ENCODE measurements around the gene KLRB1.
"Not testable (repeated sequence)": the region's sequence is repeated elsewhere in the genome, so short reads cannot be mapped to it uniquely, and the experiment has no call there.

Gene KLRB1

DNA sequence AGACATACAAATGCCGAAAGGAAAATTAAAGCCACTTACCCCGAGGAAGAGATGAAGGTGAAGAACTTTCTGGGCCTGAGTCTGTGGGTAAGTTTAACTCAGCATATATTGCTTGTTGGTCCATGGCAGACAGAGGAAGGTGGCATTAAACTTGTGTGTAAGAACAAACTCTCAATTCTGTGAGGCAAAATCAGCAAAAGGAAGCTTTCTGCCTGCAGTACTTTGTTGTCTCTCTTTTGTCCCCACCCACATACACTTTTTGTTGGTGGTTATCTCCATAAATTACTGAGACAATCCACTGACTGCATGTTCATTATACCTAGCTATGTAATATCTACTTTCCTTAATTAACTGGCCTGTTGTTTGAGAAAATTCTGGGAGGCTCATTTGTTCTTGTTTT is at the start of gene KLRB1:
TSS of gene KLRB1 (minus strand) at position 201 of the 400 bp plus-strand sequence. CDS start at position 124, 77 bp downstream.
- no peak within 1 kb of the TSS for H3K4me3 Mint-ChIP-seq
- H3K27me3 Mint-ChIP-seq = peaks cover 4% of the 10 kb centered on the region
- H3K9me3 Mint-ChIP-seq = peaks cover 27% of the 10 kb centered on the region
- CTCF ChIA-PET = no interaction called here
- H3K4me1 Mint-ChIP-seq = peaks cover 32% of the 10 kb centered on the region
- H3K27ac Mint-ChIP-seq = no peak within 1 kb of the TSS
- no peak for DNase-seq
- H3K36me3 Mint-ChIP-seq = peaks cover 36% of the 10 kb centered on the region

DNA sequence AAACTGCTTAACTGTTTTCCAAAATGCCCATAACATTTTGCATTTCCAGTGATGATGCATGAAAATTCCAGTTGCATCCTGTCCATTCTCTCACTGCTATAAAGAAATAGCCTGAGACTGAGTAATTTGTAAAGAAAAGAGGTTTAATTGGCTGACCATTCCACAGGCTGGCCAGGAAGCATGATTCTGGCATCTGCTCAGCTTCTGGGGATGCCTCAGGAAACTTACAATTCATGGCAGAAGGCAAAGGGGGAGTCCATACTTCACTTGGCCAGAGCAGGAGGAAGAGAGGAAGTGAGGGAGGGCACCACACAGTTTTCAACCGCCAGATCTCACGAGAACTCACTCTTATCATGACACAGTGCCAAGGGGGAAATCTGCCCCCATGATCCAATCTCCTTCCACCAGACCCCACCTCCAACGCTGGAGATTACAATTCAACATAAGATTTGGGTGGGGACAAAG is 43.6 kb upstream of the KLRB1 start:
- H3K27ac Mint-ChIP-seq = peak overlapping the region; percentile 96
- H3K36me3 Mint-ChIP-seq = peaks cover 63% of the 10 kb centered on the region
- peaks cover 3% of the 10 kb centered on the region for H3K9me3 Mint-ChIP-seq
- DNase-seq = peak; percentile 81
- peaks cover 63% of the 10 kb centered on the region for H3K4me1 Mint-ChIP-seq
- CTCF ChIA-PET = interaction anchor here (0.9 to 1.3 kb wide), 3 partner anchors 56 to 107 kb away, joined by 3 to 5 read pairs (median 4); no protein-coding TSS in a partner anchor
- H3K4me3 Mint-ChIP-seq = peak overlapping the region; percentile 93
- peaks cover 10% of the 10 kb centered on the region for H3K27me3 Mint-ChIP-seq

DNA sequence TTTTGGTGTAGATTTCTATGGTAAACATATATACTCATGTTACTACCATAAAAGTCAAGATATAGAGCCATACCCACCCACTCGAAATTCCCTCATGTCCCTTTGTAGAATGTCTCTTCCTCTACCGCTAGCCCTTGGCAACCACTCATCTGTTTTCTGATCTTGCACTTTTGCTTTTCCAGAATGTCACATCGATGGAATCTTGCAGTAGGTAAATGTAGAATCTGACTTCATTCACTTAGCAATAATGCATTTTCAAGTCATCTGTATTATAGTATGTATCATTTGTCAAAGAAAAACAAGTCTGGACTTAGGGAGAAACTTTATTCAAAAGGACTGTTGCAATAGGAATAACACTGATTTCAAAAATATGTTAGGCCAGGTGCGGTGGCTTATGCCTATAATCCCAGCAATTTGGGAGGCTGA is 42.4 kb upstream of the KLRB1 start:
- CTCF ChIA-PET = interaction anchor here (1.0 to 1.3 kb wide), 3 partner anchors 100 to 216 kb away, joined by 3 to 5 read pairs (median 3); no protein-coding TSS in a partner anchor
- no peak for DNase-seq
- Mint-ChIP-seq H3K36me3 (peaks cover 58% of the 10 kb centered on the region), H3K4me1 (peaks cover 61% of the 10 kb centered on the region), H3K9me3 (peaks cover 5% of the 10 kb centered on the region), H3K4me3 (peak overlapping the region; percentile 93), H3K27ac (peak overlapping the region; percentile 96), H3K27me3 (peaks cover 10% of the 10 kb centered on the region)

DNA sequence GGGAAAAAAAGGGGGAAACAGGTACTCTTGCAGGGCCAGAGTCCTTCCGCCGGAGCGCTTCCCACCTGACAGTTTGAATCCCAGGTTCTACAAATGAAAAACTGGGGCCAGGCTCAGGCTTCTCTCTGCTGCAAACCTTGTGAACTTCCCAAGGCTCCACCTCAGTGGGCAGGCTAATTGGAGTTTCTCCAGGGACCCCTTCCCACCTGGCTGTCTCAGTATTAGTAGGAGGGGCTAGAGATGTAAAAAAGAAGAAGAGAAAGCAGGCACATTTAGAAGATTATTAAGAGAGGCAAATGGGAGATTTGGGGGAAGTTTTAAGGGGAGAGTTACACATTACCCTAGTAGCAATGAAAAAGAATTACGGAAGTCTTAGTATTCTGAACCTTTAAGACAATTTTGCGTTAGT is 41.8 kb upstream of the KLRB1 start:
- peaks cover 11% of the 10 kb centered on the region for H3K9me3 Mint-ChIP-seq
- H3K36me3 Mint-ChIP-seq = peaks cover 57% of the 10 kb centered on the region
- H3K4me1 Mint-ChIP-seq = peaks cover 61% of the 10 kb centered on the region
- H3K27ac Mint-ChIP-seq = peak overlapping the region; percentile 96
- H3K27me3 Mint-ChIP-seq = peaks cover 10% of the 10 kb centered on the region
- peak; percentile 51 for DNase-seq
- peak overlapping the region; percentile 93 for H3K4me3 Mint-ChIP-seq
- CTCF ChIA-PET = interaction anchor here (1.0 kb wide), 1 partner anchor 217 kb away, joined by 3 read pairs; no protein-coding TSS in a partner anchor

DNA sequence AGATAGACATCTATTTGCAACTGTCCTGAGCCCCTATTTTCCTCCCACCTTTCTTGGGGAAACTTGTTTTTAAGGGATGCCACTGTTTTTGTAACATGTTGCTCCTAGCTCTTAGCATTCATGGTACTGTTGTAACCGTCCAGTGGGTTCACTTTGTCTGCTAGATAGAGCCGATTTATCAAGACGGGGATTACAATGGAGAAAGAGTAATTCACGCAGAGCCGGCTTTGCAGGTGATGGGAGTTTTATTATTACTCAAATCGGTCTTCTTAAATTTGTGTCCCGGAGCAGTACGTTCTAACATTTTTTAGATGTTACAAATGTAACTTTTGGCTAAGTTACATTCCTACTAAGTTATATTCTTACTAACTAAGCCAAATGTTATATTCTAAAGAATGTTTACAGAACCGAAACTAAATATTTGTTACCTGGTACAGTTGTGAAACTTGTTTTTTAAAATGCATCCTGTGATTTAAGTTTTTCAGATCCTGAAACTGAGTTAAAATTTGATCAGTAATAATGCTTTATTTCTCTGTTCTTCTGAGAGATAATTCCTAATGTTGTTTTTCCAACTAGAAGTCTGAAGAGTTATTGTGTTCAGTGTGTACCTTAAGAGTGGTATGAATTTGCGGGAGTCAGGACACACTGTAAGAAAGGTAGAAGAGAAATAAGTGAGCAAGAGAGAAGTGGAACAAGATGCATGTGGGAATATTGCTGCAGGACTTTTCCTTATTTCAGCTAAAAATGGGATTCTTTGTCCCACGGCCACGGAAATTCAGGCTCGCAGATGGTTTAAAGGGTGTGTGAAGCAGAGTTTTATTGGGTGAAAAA is 41.2 kb upstream of the KLRB1 start:
- DNase-seq = no peak
- H3K4me3 Mint-ChIP-seq = peak overlapping the region; percentile 93
- H3K9me3 Mint-ChIP-seq = peaks cover 13% of the 10 kb centered on the region
- CTCF ChIA-PET = interaction anchor here (1.4 to 3.6 kb wide), 4 partner anchors 21 to 94 kb away, joined by 5 to 12 read pairs (median 9); partner anchors contain the start of gene CLEC2D
- peak overlapping the region; percentile 96 for H3K27ac Mint-ChIP-seq
- H3K36me3 Mint-ChIP-seq = peaks cover 54% of the 10 kb centered on the region
- peaks cover 61% of the 10 kb centered on the region for H3K4me1 Mint-ChIP-seq
- peaks cover 10% of the 10 kb centered on the region for H3K27me3 Mint-ChIP-seq

DNA sequence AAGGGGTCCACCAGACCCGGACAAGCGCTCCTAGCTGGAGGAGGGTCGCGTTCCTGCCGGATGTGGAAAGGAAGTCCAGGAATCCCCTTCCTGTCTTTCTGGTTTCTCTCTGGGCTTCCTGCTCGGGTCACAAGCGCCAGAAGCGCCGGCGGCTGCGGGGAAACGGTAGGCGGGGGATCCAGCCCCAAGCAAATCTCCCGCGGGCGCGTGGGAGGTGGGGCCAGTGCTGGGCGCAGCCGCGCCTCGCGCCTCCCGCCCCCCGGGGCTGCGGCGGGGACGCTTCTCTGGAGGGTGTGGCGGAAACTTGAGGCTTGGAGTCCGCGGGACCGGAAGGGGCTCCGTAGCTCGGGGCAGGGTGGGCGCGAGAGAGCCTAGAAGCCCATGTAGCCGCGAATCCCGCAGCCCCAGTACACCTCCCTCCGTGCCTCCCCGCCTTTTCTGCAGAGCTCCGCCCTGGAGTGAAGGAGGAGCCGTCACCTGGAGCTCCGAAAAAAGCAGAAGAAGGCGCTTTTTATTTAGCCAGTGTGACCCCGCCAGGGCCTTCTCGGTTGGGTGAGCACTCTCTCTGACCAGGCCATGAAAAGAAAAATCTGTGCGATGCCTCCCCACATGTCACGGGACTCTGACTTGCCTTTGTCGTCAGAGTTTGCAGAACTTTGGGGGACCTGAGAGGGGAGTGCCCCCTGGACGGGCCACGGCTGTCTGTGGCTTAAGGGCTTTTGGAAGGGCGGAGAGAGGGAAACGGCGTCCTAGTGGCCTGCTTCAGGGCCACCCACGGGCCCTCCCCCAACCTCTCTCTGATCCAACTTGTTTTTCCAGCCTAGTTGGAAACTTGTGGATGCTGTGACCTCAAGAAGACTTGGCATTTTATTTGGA is 40.3 kb upstream of the KLRB1 start:
- Mint-ChIP-seq H3K4me3 (peak overlapping the region; percentile 93), H3K27ac (peak overlapping the region; percentile 96), H3K36me3 (peaks cover 53% of the 10 kb centered on the region), H3K27me3 (peaks cover 10% of the 10 kb centered on the region), H3K9me3 (peaks cover 14% of the 10 kb centered on the region), H3K4me1 (peaks cover 61% of the 10 kb centered on the region)
- CTCF ChIA-PET = interaction anchor here (0.7 to 3.6 kb wide), 8 partner anchors 8 to 95 kb away, joined by 3 to 12 read pairs (median 5); partner anchors contain the start of gene CLEC2D
- peak; percentile 97 for DNase-seq

DNA sequence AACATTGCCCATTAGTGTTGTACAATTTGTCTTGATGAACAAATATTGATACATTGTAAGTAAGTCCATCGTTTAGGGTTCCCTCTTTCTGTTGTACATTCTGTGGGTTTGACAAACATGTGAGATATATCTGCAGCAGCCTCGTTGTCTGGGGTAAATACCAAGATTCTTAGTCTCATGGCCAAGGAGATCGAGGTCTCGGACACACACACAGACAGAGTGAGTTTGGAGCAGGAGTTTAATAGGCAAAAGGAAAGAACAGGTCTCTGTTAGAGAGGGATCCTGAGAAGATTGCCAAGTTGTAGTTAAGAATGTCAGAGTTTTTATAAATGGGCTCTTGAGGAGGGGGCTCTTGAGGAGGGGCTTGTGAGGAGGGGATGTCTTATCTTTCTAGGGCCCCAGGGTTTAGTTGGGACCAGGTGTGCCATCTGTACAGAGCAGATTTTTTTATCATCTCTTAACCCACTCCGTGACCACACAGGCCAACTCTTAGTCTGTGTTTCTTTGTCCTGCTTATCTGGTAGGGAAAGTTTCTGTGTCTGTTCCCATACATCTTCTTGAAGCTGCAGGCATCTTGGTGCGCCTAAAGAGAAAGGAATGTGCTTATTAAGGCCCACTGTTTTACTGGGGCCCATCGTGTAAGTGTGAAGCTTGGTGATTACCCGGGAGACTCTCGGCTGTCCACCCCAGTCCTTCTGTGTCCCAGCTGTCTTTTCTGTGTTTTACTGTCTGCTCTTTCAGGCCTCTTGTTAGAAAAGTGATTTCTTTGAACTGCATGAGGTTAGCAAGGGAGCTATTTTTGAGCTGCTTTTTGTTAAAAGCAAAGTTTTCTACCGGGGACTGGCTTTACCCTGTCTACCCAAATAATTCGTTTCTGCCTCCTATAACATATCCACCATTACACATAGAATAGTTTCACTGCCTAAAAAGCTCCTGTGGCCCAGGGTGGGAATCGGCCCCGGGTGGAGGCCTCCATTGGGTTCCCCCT is 39.4 kb upstream of the KLRB1 start:
- peak; percentile 29 for DNase-seq
- Mint-ChIP-seq H3K9me3 (peaks cover 23% of the 10 kb centered on the region), H3K4me1 (peaks cover 64% of the 10 kb centered on the region), H3K4me3 (peak overlapping the region; percentile 93), H3K36me3 (peaks cover 58% of the 10 kb centered on the region), H3K27me3 (peaks cover 10% of the 10 kb centered on the region), H3K27ac (peak overlapping the region; percentile 96)
- CTCF ChIA-PET = interaction anchor here (0.7 to 3.6 kb wide), 8 partner anchors 9 to 96 kb away, joined by 3 to 12 read pairs (median 5); partner anchors contain the start of gene CLEC2D

DNA sequence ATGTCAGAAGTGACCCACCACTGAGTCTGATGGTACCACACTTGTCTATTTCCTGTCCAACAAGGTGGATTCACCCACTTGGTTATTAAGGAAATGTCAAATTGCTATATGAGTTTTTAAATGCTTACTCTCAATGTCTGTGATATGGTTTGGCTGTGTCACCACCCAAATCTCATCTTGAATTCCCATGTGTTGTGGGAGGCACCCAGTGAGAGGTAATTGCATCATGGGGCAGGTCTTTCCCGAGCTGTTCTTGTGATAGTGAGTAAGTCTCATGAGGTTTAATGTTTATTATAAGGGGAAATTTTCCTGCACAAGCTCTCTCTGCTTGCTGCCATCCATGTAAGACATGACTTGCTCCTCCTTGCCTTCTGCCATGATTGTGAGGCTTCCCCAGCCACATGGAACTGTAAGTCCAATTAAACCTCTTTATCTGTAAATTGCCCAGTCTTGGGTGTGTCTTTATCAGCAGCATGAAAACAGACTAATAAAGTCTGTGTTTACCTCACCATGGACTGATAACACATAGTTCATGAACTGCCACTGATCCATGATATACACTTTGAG is 37.4 kb upstream of the KLRB1 start:
- peaks cover 66% of the 10 kb centered on the region for H3K36me3 Mint-ChIP-seq
- H3K27me3 Mint-ChIP-seq, DNase-seq: not testable (repeated sequence)

DNA sequence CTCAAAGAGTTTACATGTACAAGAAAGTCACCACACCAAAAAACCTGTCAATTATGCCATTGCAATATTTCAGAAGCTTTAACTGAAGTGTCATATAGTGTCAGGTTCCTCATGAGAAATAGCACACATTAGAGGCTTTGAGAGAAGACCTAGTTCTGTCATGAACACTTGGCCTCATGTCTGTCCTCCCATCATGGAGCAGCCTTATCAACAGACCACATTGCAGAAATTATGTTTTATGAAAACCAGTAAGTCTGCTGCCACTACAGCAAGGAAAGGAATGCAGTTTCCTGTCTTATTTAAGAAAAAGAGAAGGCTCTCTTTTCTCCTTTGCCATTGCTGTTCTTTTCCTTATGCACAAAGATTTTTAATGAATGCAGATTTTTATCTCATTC is 35.5 kb upstream of the KLRB1 start:
- peak overlapping the region; percentile 67 for H3K27ac Mint-ChIP-seq
- no peak overlapping the region for H3K4me3 Mint-ChIP-seq
- H3K27me3 Mint-ChIP-seq = peaks cover 3% of the 10 kb centered on the region
- no peak for DNase-seq
- CTCF ChIA-PET = no interaction called here
- peaks cover 33% of the 10 kb centered on the region for H3K9me3 Mint-ChIP-seq
- peaks cover 69% of the 10 kb centered on the region for H3K4me1 Mint-ChIP-seq
- H3K36me3 Mint-ChIP-seq = peaks cover 60% of the 10 kb centered on the region

More for the DNA sequence above, 37.4 kb upstream of the KLRB1 start:
- H3K9me3 Mint-ChIP-seq = peaks cover 30% of the 10 kb centered on the region
- CTCF ChIA-PET = interaction anchor here (1.1 to 3.6 kb wide), 2 partner anchors 12 to 63 kb away, joined by 3 to 9 read pairs; no protein-coding TSS in a partner anchor
- H3K4me1 Mint-ChIP-seq = peaks cover 58% of the 10 kb centered on the region
- not testable (repeated sequence) for H3K4me3 Mint-ChIP-seq, H3K27ac Mint-ChIP-seq

DNA sequence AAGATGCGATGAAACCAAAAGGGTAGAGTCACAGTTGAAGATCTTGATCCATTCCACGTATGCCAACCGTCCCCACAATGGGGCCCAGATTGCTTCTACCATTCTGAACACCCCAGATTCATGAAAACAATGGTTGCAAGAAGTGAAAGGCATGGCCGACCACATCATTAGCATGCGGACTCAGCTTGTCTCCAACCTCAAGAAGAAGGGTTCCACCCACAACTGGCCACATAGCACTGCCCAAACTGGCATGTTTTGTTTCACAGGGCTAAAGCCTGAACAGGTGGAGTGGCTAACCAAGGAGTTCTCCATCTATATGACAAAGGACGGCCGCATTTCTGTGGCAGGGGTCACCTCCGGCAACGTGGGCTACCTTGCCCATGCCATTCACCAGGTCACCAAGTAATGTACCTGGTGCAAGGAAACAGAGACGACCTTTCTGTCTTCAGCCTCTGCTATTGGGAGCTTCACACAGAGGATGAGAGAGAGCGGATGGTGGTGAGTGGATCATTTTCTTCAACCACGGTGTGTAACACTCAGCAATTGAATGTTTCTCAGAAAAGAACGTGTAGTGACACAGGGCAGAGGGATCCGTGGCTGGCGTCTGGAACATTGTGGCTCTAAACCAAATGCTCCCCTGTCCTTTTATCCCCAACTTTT is 35.0 kb upstream of the KLRB1 start:
- peaks cover 63% of the 10 kb centered on the region for H3K36me3 Mint-ChIP-seq
- H3K4me1 Mint-ChIP-seq = peaks cover 72% of the 10 kb centered on the region
- no peak overlapping the region for H3K4me3 Mint-ChIP-seq
- CTCF ChIA-PET = no interaction called here
- H3K9me3 Mint-ChIP-seq = peaks cover 33% of the 10 kb centered on the region
- peak overlapping the region; percentile 67 for H3K27ac Mint-ChIP-seq
- H3K27me3 Mint-ChIP-seq = no peaks in the 10 kb centered on the region
- no peak for DNase-seq

DNA sequence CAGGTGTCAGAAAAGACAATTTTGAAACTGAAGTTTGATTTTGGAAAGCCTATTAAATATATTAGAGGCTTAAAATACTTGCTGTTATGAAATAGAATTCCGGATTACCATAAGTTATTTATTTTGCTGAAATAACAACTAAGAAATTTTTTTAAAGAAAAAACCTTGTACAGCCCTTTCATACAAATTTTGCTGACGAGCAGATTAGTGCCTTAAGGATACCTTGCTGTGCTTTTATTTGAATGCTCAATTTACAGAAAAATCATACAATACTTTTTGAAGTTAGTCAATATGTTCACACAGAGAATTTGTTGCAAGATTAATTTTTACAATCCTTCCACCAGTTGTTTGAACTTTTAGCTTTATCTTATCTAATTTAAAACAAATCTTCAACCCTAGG is 32.3 kb upstream of the KLRB1 start:
- H3K9me3 Mint-ChIP-seq = peaks cover 28% of the 10 kb centered on the region
- H3K27ac Mint-ChIP-seq = no peak overlapping the region
- H3K27me3 Mint-ChIP-seq = no peaks in the 10 kb centered on the region
- no peak overlapping the region for H3K4me3 Mint-ChIP-seq
- no peak for DNase-seq
- CTCF ChIA-PET = interaction anchor here (1.5 kb wide), 1 partner anchor 103 kb away, joined by 4 read pairs; no protein-coding TSS in a partner anchor
- H3K36me3 Mint-ChIP-seq = peaks cover 70% of the 10 kb centered on the region
- H3K4me1 Mint-ChIP-seq = peaks cover 71% of the 10 kb centered on the region

DNA sequence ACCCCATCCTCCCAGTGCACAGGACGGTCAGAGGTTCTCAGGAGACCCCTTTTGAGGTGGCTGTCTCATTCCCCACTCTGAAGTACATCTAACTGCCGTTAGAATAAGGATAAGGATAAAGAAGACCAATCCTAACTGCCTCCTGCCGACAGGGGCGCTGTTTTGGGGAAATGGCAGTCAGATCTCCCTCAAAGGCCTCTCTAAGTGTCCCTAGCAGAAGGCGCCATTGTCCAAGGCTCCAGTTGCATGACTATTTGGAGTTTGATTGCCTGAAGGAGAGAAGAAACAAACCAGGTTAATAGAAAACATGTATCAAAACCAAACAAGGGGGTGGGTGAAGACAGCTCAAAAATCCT is 29.1 kb upstream of the KLRB1 start:
- H3K4me1 Mint-ChIP-seq = peaks cover 71% of the 10 kb centered on the region
- H3K27me3 Mint-ChIP-seq = peaks cover 2% of the 10 kb centered on the region

More for the DNA sequence above, 29.1 kb upstream of the KLRB1 start:
- Mint-ChIP-seq H3K9me3 (peaks cover 15% of the 10 kb centered on the region), H3K27ac (no peak overlapping the region), H3K36me3 (peaks cover 70% of the 10 kb centered on the region), H3K4me3 (no peak overlapping the region)
- DNase-seq = no peak
- CTCF ChIA-PET = interaction anchor here (0.9 to 7.7 kb wide), 7 partner anchors 11 to 161 kb away, joined by 3 to 83 read pairs (median 5); no protein-coding TSS in a partner anchor
